GDM1 (cell line): ENCODE results near the gene JCAD.

Experiments used
- DNase-seq: peaks from one replicate; lab custom pipeline; 2025; lab: John Stamatoyannopoulos, UW

The JCAD gene

GRCh38 chr10:30043476-30044270 lies 15.7 kb downstream of the JCAD start:
- DNase-seq = no peak

GRCh38 chr10:30042820-30043219 lies 16.6 kb downstream of the JCAD start:
- DNase-seq = no peak

DNA sequence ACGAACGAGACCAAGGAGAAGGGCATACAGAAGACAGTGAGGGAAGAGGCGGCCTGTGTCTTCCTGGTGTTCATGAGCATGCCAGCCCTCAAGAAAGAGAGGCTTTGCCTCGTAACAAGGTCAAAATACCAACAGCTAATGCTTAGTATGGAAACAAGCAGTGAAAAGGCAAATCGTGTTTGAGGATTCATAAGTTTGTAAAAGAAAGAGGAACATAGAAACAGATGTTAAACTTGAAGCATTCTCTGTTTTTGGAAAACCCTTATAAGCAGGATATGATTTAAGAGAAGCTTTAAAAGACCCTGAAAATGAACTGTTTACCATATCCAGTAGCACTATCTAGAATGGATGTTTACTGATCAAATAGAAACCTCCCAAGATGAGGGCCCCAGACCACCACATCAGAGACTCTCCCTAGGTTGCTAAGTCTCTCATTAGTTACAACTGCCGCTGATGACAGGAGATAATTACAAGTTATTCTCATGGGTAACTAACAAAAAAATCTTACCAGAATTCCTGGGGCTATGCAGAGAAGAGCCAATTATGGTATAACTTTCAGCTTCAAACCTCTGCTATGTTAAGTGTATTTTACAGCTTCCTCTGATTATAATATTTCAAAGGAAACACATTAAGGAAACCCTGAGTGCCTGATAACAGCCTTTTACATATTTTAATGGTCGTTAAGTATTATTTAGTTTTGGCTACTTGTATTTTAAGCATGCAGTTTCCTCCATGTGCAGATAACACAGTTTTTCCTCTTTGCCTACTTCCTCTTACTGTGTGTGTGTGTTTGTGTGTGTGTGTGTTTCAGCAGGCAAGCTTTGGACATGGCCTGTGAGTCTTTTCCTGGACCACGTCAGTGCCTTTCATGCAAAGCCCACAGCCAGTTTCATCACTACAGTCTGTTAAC lies 17.9 kb downstream of the JCAD start:
- peak; percentile 78 for DNase-seq

- DNase-seq = no peak
Observed at GRCh38 chr10:30040597-30040996, 18.8 kb downstream of the JCAD start.

- DNase-seq = no peak
Observed at GRCh38 chr10:30039988-30040387, 19.4 kb downstream of the JCAD start.

DNA sequence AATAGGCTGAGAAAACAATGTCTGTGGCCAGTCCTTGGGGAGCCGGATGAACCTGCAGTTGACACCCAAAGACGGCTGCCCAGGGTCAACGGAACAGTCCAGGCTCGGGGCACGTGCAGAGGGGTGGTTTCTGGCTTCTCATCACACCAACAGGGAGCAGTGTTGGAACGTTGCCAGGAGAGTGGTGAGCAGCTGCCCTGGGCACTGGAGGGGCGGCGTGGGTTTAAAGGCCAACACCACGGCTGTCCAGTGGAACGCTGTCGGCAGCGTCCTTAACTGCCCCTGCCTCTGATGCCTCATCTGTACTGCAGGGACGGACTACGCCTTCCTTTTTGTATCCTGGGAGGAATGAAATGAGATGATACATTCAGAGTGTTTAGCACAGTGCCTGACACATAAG lies 19.8 kb downstream of the JCAD start:
- no peak for DNase-seq

GRCh38 chr10:30038781-30039536 lies 20.4 kb downstream of the JCAD start:
- no peak for DNase-seq

- DNase-seq = no peak
Observed at GRCh38 chr10:30037620-30038336, 21.6 kb downstream of the JCAD start.

GRCh38 chr10:30036811-30037210 lies 22.6 kb downstream of the JCAD start:
- no peak for DNase-seq

DNA sequence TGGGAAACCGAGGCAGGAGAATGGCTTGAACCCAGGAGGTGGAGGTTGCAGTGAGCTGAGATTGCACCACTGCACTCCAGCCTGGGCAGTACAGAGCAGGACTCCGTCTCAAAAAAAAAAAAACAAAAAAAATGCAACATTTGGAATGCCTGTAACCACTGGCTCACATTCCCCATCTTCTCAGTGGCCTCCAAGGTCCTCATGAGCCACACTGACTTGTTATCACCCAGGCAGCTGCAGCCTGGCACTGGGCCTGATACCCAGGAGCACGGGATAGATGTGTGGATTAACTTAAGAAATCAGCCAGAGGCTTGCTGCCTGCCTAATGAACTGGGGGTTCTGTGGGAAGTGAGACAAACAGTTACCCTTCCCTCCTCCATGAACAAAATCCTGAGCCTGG lies 23.0 kb downstream of the JCAD start:
- no peak for DNase-seq

GRCh38 chr10:30034433-30035137 lies 24.8 kb downstream of the JCAD start:
- no peak for DNase-seq

DNA sequence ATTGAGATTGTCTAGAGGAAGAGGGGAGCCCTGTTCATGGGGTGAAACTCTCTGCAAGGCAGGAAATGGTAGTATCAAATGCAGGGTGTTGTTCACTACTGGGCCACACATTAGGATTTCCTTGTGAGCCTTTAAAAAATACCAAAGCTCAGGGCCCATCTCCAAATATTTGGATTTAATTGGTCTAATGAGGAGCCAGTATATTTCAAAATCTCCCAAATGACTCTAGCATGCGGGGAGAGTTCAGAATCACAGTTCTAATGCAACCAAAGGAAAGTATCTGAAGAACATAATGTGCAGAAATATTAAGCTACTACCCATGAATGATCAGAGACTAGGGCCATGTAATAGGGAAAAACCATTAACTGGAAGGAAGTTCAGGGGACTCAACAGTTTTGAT lies 27.3 kb downstream of the JCAD start:
- DNase-seq = no peak

- no peak for DNase-seq
Observed at GRCh38 chr10:30029872-30030256, 29.5 kb downstream of the JCAD start.

GRCh38 chr10:30029164-30029871 lies 30.1 kb downstream of the JCAD start:
- DNase-seq = no peak

DNA sequence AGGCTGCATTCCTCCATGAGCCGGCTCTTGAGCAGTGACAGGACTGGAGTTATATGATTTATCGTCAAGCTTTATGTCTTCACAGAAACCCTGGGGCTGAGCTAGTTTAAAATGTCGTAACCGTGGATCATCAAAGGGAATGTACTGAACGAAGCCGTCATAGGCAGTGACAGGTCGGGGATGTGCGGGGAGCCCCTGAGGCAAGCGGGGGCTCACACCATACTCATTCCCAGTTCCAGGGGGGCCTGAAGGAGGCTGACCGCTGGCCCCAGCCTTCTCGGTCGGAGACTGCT lies 30.7 kb downstream of the JCAD start:
- DNase-seq = no peak

- no peak for DNase-seq
Observed at GRCh38 chr10:30028006-30028737, 31.2 kb downstream of the JCAD start.

- DNase-seq = peak; percentile 98
Observed at GRCh38 chr10:30027057-30028005, 32.1 kb downstream of the JCAD start.

DNA sequence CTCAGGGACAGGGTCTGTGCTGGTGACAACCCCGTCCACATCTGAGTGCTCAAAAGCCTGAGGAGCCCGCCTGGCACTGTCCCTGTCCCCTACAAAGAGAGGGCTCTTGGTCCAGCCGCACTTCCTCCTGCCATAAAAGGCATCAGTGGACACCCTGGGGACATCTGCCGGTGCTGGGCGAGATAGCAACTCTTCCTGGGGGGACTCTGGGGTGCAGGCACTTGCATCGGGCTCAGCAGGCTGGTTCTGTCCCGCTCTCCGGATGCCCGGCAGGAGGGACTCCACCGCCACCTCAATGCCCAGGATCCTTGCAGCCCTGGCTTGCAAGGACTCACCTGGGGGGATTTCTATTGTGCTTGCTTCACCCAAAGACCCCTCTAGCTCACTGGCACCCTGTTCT lies 32.8 kb downstream of the JCAD start:
- no peak for DNase-seq

DNA sequence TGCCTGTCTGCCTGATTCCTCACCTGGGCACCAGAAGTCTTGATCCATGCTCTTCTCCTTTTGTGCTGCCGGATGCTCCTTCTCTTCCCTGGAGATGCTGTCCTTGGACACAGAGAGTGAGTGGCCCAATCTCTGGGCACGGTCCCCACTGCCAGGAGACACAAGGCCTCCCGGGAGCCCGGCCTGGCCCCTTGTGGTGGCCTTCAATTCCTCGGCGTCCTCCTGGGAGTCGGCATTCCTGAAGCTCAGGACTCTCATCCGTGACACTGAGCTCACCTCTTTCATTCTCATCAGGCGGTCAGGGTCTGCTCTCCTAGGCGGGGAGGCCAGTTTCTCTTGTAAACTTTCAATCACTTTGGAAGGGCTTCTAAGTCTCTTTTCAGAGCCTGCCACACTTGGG lies 33.3 kb downstream of the JCAD start:
- DNase-seq = no peak
